Activated CD4-positive, alpha-beta T cell treated with anti-CD3 and anti-CD28 coated beads, Interleukin-2, amount 10 ng/mL, durations not matched to agents 7 days and 5 days (primary cell): Measurements from ENCODE around the gene UNC45A. TPM values are rescaled to one million over a fixed set of nuclear protein-coding genes. Genes with fewer than 3 reads are reported as not detected.
A peak's percentile ranks its signal among the peaks of the same experiment; 100 is the strongest.

Source experiments
- CTCF ChIA-PET: fragments of 350-600 bp; sonication (Branson Sonifier 250); formaldehyde crosslinking; loops from one replicate; lab custom pipeline; 2021; ENCODE audit warnings: antibody characterized with exemption; lab: Charles Lee
- POLR2A ChIA-PET: fragments of 350-600 bp; sonication (Branson Sonifier 250); formaldehyde crosslinking; loops from one replicate; lab custom pipeline; 2021; ENCODE audit warnings: antibody characterized with exemption; lab: Charles Lee
- DNase-seq: peaks from one replicate; pipeline ENCODE4 v3.0.0-alpha.2; 2020
- H3K27ac Mint-ChIP-seq: one replicate; pipeline ENCODE4 v1.8.0; 2021; ENCODE audit warnings: mild to moderate bottlenecking, moderate library complexity, mixed read lengths
- H3K27me3 Mint-ChIP-seq: one replicate; pipeline ENCODE4 v1.8.0; 2021; ENCODE audit warnings: mixed read lengths
- H3K36me3 Mint-ChIP-seq: one replicate; pipeline ENCODE4 v1.8.0; 2021; ENCODE audit warnings: low read depth, mixed read lengths
- H3K4me1 Mint-ChIP-seq: one replicate; pipeline ENCODE4 v1.8.0; 2021; ENCODE audit warnings: mixed read lengths
- H3K4me3 Mint-ChIP-seq: one replicate; pipeline ENCODE4 v1.8.0; 2021; ENCODE audit warnings: mild to moderate bottlenecking, moderate library complexity, mixed read lengths
- H3K9me3 Mint-ChIP-seq: one replicate; pipeline ENCODE4 v1.8.0; 2021; ENCODE audit warnings: mixed read lengths
- total RNA-seq, 2 experiments: library from RNA; stranded (reverse); gene quantifications; one replicate each; pipeline ENCODE4 v1.2.3, GENCODE V29; 2021

The UNC45A gene
- total RNA-seq, 2 experiments from 2014 or later: 59.3 to 69.8 TPM

GRCh38 chr15:90967206-90967605 lies 32.1 kb downstream of the UNC45A start:
- Mint-ChIP-seq H3K36me3 (peaks cover 58% of the 10 kb centered on the region), H3K27ac (no peak overlapping the region), H3K4me3 (no peak overlapping the region), H3K27me3 (no peaks in the 10 kb centered on the region), H3K9me3 (no peaks in the 10 kb centered on the region), H3K4me1 (no peaks in the 10 kb centered on the region)
- ChIA-PET CTCF (interaction anchor here (1.0 to 3.2 kb wide), 4 partner anchors 9 to 35 kb away, joined by 3 to 9 read pairs (median 6); partner anchors contain the start of genes HDDC3 and RCCD1), POLR2A (no interaction called here)
- no peak for DNase-seq

GRCh38 chr15:90968434-90968833 lies 33.3 kb downstream of the UNC45A start:
- Mint-ChIP-seq H3K4me3 (no peak overlapping the region), H3K27me3 (no peaks in the 10 kb centered on the region), H3K27ac (no peak overlapping the region), H3K9me3 (no peaks in the 10 kb centered on the region), H3K36me3 (peaks cover 59% of the 10 kb centered on the region), H3K4me1 (no peaks in the 10 kb centered on the region)
- ChIA-PET POLR2A (no interaction called here), CTCF (interaction anchor here (0.8 to 3.2 kb wide), 5 partner anchors 8 to 36 kb away, joined by 3 to 9 read pairs (median 4); partner anchors contain the start of genes HDDC3 and UNC45A)
- DNase-seq: no peak

GRCh38 chr15:90970274-90970673 lies 35.2 kb downstream of the UNC45A start:
- ChIA-PET POLR2A (no interaction called here), CTCF (interaction anchor here (1.1 to 3.2 kb wide), 3 partner anchors 9 to 38 kb away, joined by 3 to 9 read pairs (median 5); partner anchors contain the start of gene HDDC3)
- Mint-ChIP-seq H3K36me3 (peaks cover 68% of the 10 kb centered on the region), H3K9me3 (no peaks in the 10 kb centered on the region), H3K4me1 (no peaks in the 10 kb centered on the region), H3K27ac (no peak overlapping the region), H3K4me3 (no peak overlapping the region), H3K27me3 (no peaks in the 10 kb centered on the region)
- DNase-seq: no peak

GRCh38 chr15:90972133-90972532 lies 37.0 kb downstream of the UNC45A start:
- H3K4me3 Mint-ChIP-seq: no peak overlapping the region
- H3K27me3 Mint-ChIP-seq: no peaks in the 10 kb centered on the region
- POLR2A ChIA-PET: interaction anchor here (0.7 kb wide), 1 partner anchor 16 kb away, joined by 4 read pairs; no protein-coding TSS in a partner anchor
- H3K4me1 Mint-ChIP-seq: no peaks in the 10 kb centered on the region
- no peak for DNase-seq
- no peaks in the 10 kb centered on the region for H3K9me3 Mint-ChIP-seq
- H3K27ac Mint-ChIP-seq: no peak overlapping the region
- peaks cover 66% of the 10 kb centered on the region for H3K36me3 Mint-ChIP-seq
- CTCF ChIA-PET: interaction anchor here (1.4 kb wide), 1 partner anchor 39 kb away, joined by 4 read pairs; no protein-coding TSS in a partner anchor

- POLR2A ChIA-PET: no interaction called here
- Mint-ChIP-seq H3K27ac (no peak overlapping the region), H3K9me3 (no peaks in the 10 kb centered on the region), H3K36me3 (peaks cover 61% of the 10 kb centered on the region), H3K27me3 (no peaks in the 10 kb centered on the region), H3K4me1 (peaks cover 2% of the 10 kb centered on the region), H3K4me3 (no peak overlapping the region)
- DNase-seq: no peak
- CTCF ChIA-PET: interaction anchor here (0.9 kb wide), 1 partner anchor 11 kb away, joined by 3 read pairs; no protein-coding TSS in a partner anchor
Observed at GRCh38 chr15:90974216-90974615, 39.1 kb downstream of the UNC45A start.

- no peak for DNase-seq
- H3K36me3 Mint-ChIP-seq: peaks cover 81% of the 10 kb centered on the region
- H3K4me1 Mint-ChIP-seq: peaks cover 28% of the 10 kb centered on the region
- H3K4me3 Mint-ChIP-seq: no peak overlapping the region
- H3K9me3 Mint-ChIP-seq: no peaks in the 10 kb centered on the region
- ChIA-PET CTCF (interaction anchor here (0.7 to 2.0 kb wide), 6 partner anchors 12 to 48 kb away, joined by 3 to 10 read pairs (median 4); no protein-coding TSS in a partner anchor), POLR2A (no interaction called here)
- no peaks in the 10 kb centered on the region for H3K27me3 Mint-ChIP-seq
- H3K27ac Mint-ChIP-seq: peak overlapping the region; percentile 44
Observed at GRCh38 chr15:90979582-90979981, 44.5 kb downstream of the UNC45A start.

- ChIA-PET POLR2A (no interaction called here), CTCF (interaction anchor here (0.8 to 1.5 kb wide), 2 partner anchors 24 to 49 kb away, joined by 5 read pairs; partner anchors contain the start of gene HDDC3)
- Mint-ChIP-seq H3K4me3 (no peak overlapping the region), H3K4me1 (peaks cover 39% of the 10 kb centered on the region), H3K27ac (no peak overlapping the region), H3K27me3 (no peaks in the 10 kb centered on the region), H3K9me3 (no peaks in the 10 kb centered on the region), H3K36me3 (peaks cover 77% of the 10 kb centered on the region)
- no peak for DNase-seq
Observed at GRCh38 chr15:90981681-90982080, 46.6 kb downstream of the UNC45A start.

- H3K9me3 Mint-ChIP-seq: no peaks in the 10 kb centered on the region
- ChIA-PET CTCF (interaction anchor here (0.5 kb wide), 1 partner anchor 697 kb away, joined by 3 read pairs; no protein-coding TSS in a partner anchor), POLR2A (interaction anchor here (0.7 to 1.2 kb wide), 2 partner anchors 12 to 47 kb away, joined by 3 to 4 read pairs; partner anchors contain the start of gene PRC1)
- peaks cover 41% of the 10 kb centered on the region for H3K4me1 Mint-ChIP-seq
- no peak for DNase-seq
- H3K4me3 Mint-ChIP-seq: no peak overlapping the region
- H3K27me3 Mint-ChIP-seq: no peaks in the 10 kb centered on the region
- H3K36me3 Mint-ChIP-seq: peaks cover 77% of the 10 kb centered on the region
- peak overlapping the region; percentile 51 for H3K27ac Mint-ChIP-seq
Observed at GRCh38 chr15:90982135-90982534, 47.0 kb downstream of the UNC45A start.

- Mint-ChIP-seq H3K4me3 (no peak overlapping the region), H3K27ac (peak overlapping the region; percentile 38), H3K9me3 (no peaks in the 10 kb centered on the region), H3K27me3 (no peaks in the 10 kb centered on the region), H3K4me1 (peaks cover 67% of the 10 kb centered on the region), H3K36me3 (peaks cover 46% of the 10 kb centered on the region)
- POLR2A ChIA-PET: no interaction called here
- no peak for DNase-seq
- CTCF ChIA-PET: interaction anchor here (0.6 to 2.6 kb wide), 6 partner anchors 31 to 182 kb away, joined by 3 to 10 read pairs (median 4); partner anchors contain the start of genes HDDC3 and VPS33B
Observed at GRCh38 chr15:90986790-90987507, 51.9 kb downstream of the UNC45A start.

GRCh38 chr15:90987561-90988141 lies 52.6 kb downstream of the UNC45A start:
- ChIA-PET POLR2A (no interaction called here), CTCF (interaction anchor here (0.6 to 2.0 kb wide), 5 partner anchors 35 to 183 kb away, joined by 3 to 5 read pairs (median 4); partner anchors contain the start of genes HDDC3 and VPS33B)
- H3K9me3 Mint-ChIP-seq: no peaks in the 10 kb centered on the region
- peaks cover 69% of the 10 kb centered on the region for H3K4me1 Mint-ChIP-seq
- peaks cover 43% of the 10 kb centered on the region for H3K36me3 Mint-ChIP-seq
- H3K27ac Mint-ChIP-seq: peak overlapping the region; percentile 15
- no peaks in the 10 kb centered on the region for H3K27me3 Mint-ChIP-seq
- DNase-seq: no peak
- no peak overlapping the region for H3K4me3 Mint-ChIP-seq

GRCh38 chr15:90988296-90988695 lies 53.2 kb downstream of the UNC45A start:
- H3K4me3 Mint-ChIP-seq: no peak overlapping the region
- H3K4me1 Mint-ChIP-seq: peaks cover 67% of the 10 kb centered on the region
- DNase-seq: no peak
- no peaks in the 10 kb centered on the region for H3K27me3 Mint-ChIP-seq
- H3K36me3 Mint-ChIP-seq: peaks cover 42% of the 10 kb centered on the region
- POLR2A ChIA-PET: no interaction called here
- CTCF ChIA-PET: interaction anchor here (0.8 to 1.3 kb wide), 2 partner anchors 33 to 61 kb away, joined by 3 to 4 read pairs; no protein-coding TSS in a partner anchor
- no peaks in the 10 kb centered on the region for H3K9me3 Mint-ChIP-seq
- H3K27ac Mint-ChIP-seq: no peak overlapping the region

- Mint-ChIP-seq H3K9me3 (no peaks in the 10 kb centered on the region), H3K4me1 (peaks cover 61% of the 10 kb centered on the region), H3K27me3 (no peaks in the 10 kb centered on the region), H3K36me3 (peaks cover 38% of the 10 kb centered on the region), H3K4me3 (no peak overlapping the region), H3K27ac (peak overlapping the region; percentile 15)
- no peak for DNase-seq
- ChIA-PET POLR2A (interaction anchor here (0.6 kb wide), 1 partner anchor 14 kb away, joined by 3 read pairs; no protein-coding TSS in a partner anchor), CTCF (interaction anchor here (0.7 to 1.7 kb wide), 6 partner anchors 32 to 1670 kb away, joined by 3 to 6 read pairs (median 4); no protein-coding TSS in a partner anchor)
Observed at GRCh38 chr15:90989040-90989768, 54.1 kb downstream of the UNC45A start.
